T-helper 9 cell (primary cell): ENCODE data around the gene PAQR7.

Experiments
- DNase-seq: peaks from one replicate; pipeline ENCODE4 v3.0.0-alpha.2; 2020
- total RNA-seq, 2 donors: gene quantifications; one replicate each; lab custom pipeline; 2026; lab: John Stamatoyannopoulos, UW

The PAQR7 gene
- 2.4 to 4.8 reads per million in 2 donors for total RNA-seq

DNA sequence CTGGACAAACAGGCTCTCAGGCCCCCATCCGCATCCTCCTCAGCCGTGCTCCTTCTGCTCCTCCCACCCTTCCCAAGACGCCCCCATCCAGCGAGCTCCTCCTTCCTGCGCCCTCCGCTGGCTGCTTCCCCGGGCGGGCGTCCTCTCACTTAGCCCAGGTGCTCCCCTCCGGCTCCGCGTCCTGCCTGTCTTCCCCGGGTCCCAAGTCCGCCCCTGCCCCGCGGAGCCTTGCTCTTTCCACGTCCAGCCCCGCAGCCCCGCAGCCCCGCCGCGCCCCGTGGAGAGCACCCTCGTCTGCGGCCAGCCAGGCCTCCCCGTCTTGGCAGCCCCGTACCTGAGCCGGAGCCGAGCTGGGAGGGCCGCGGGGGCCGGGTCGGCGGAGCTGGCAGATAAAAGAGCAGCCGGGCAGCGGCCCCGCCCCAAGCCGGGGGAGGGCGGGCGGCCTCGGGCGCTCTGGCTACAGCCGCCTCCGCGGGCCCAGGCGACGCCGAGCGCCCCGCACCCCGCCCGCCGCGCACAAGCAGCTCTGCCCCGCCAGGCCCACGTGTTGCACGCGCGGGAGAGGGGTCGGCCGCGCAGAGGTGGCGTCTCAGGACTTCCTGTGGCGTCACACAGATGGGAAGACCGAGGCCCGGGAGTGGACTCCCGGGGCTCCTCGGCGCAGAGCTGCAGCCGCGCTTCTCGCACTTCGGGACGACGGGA, at the start of gene PAQR7:
TSS of gene PAQR7 (minus strand) at position 555 of the 702 bp plus-strand sequence. CDS start 11,869 bp downstream, outside the sequence.
- peak; percentile 53 for DNase-seq

DNA sequence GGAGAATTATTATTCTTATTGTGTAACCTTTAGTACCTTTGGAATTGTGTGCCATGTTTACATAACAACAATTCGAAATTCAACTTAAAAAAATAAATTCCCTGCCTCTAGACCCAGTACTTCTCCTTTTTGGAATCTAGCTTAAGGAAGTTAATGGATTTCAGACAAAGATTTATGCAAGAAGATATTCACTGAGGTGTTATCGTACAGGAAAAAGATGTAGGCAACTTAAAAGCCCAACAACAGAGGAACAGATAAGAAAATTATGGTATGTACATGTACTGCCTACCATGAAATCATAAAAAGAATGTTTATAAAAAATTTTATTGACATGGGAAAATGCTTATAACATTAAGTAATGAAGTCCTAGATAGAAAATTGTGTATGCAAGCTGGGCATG, 48.9 kb upstream of the PAQR7 start:
- DNase-seq = no peak

GRCh38 chr1:25922971-25923552, 47.6 kb upstream of the PAQR7 start:
- DNase-seq = no peak

GRCh38 chr1:25922056-25922970, 46.8 kb upstream of the PAQR7 start:
- DNase-seq = peak; percentile 32

- no peak for DNase-seq
These were observed 43.1 kb upstream of the PAQR7 start for GRCh38 chr1:25918615-25919014.

GRCh38 chr1:25917996-25918395, 42.5 kb upstream of the PAQR7 start:
- no peak for DNase-seq

DNA sequence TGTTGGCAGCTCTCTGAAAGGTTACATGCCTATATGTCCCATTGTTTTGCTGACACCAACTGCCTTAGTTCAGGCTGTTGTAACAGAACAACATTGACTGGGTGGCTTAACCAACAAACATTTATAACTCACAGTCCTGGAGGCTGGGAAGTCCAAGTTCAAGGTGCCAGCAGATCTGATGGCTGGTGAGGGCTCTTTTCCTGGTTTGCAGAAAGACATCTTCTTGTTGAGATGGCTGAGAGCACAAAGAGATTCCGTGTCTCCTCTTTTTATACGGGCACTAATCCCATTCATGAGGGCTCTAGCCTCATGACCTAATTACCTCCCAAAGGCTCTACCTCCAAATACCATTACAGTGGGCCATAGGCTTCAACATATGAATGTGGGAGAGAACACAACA, 41.0 kb upstream of the PAQR7 start:
- DNase-seq = no peak

GRCh38 chr1:25914074-25914995, 38.8 kb upstream of the PAQR7 start:
- no peak for DNase-seq

- no peak for DNase-seq
These were observed 37.7 kb upstream of the PAQR7 start for GRCh38 chr1:25913206-25913605.

DNA sequence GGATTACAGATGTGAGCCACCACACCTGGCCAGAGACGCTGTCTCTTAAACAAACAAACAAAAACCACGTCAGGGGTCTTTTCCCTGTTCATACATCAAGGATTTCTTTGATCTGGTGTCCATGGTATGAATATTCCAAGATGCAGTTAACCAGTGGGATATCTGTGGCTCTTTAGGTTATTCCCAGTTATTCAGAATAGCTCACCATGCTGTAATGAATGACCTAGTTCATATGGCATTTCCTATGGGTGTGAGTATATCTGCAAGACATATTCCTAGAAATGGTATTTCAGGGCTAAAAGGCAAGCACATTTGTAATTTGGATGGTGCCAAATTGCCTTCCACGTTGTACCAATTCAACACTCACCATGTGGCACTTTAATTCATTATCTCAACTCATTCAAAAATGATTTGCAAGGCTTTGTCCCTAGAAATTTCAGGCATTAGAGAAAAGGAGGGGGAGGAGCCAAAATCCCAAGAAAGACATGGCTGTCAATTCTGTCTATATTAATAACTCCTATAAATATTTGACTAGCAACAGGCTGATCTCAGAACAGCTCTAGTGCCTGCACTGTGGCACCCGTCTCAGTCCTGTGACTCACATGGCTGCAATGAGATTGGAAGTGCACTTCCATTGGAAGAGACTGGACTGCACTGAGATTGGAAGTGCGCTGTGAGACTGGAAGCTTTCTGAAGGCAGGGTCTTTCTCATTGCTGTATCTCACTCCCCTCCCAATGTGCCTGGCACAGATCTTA, 36.7 kb upstream of the PAQR7 start:
- DNase-seq = no peak

GRCh38 chr1:25911162-25911561, 35.7 kb upstream of the PAQR7 start:
- no peak for DNase-seq

DNA sequence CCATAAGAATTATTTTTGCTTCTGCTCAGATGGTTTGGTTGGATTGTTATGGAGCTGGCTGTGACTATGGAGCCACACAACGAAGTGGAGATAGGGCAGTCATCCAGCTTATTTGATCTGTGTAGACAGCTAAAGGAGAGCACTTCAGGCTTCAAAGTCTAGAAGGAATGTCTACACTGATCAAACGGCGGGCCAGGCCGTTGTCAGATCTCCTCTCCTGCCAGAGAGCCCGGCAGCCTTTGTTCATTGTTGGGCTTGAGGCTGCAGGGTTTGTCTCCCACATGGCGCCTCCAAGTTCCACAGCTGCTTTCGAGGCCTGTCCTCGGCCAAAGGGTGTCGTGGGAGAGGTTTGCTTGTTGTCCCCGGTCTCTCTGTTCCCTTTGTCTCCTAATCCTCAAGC, 33.5 kb upstream of the PAQR7 start:
- DNase-seq = no peak

GRCh38 chr1:25908161-25908560, 32.7 kb upstream of the PAQR7 start:
- no peak for DNase-seq

DNA sequence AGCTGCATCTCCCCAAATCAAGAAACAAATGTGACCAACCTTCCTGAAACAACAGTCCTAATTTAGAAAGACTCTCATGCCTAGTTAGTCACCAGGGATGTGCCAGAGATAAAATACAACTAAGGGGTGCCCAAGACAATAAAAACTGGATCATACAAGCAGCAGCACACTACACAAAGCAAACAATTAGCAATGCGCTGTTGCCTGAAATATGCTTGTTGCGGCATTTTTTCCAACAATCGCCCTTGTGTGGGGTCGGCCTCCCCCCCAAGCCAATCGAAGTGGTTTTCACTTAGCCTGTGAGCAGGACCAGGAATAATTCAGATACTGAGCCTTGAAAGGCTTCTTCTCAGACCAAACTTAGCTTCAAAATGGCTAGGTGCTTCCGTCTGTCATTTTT, 32.1 kb upstream of the PAQR7 start:
- no peak for DNase-seq

GRCh38 chr1:25906644-25907300, 31.3 kb upstream of the PAQR7 start:
- peak; percentile 21 for DNase-seq

- DNase-seq = peak; percentile 84
These were observed 30.5 kb upstream of the PAQR7 start, which contains the start of gene STMN1 for GRCh38 chr1:25905680-25906643. Gene STMN1 (minus strand): TSS chr1:25906419. CDS start chr1:25904676, 1,743 bp downstream.

DNA sequence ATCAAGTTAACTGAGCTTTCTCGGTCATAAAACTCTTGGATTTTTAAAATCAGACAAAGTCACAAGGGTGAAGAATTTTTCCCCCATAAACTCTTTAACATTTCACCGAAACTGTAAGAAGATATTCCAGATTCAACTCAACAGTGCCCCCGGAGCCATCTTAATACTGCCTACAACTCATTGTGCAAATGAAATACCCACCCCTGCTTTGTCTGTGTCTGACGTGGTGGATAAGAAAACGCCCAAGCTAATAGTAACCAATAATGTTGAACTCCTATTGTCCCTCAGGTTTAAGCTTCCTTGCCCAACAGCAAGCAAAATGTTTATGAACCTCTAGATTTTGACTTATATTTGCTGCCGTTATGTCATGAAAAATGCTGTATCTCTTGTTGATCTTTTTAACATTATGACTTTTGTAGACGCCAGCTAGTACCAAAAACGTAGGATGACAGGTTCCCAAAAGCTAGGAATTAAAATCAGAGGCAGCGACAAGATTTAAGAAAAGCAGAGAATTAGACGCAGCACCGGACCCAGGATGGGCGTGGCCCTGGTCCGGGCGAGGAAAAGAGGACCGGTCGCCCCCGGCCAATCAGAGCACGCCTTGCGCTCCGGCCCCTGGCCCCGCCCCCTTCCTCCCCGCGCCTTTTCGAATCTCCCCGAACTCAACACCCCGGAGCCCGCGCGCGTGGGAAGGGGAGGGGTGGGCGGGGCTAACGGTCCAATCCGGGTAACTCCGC, 29.6 kb upstream of the PAQR7 start:
- peak; percentile 88 for DNase-seq

- no peak for DNase-seq
These were observed 28.5 kb upstream of the PAQR7 start for GRCh38 chr1:25903986-25904385.

GRCh38 chr1:25902462-25902861, 27.0 kb upstream of the PAQR7 start:
- no peak for DNase-seq
